Liver (tissue), 9 donors: Measurements from ENCODE around the gene RIMBP2. TPM values are rescaled to one million over a fixed set of nuclear protein-coding genes. Genes with fewer than 3 reads are reported as not detected.

Source experiments
- DNase-seq: peaks from one replicate; pipeline ENCODE4 v3.0.0-alpha.2; 2017; ENCODE audit warnings: low spot score
- H3K27ac ChIP-seq, 2 donors: one replicate each; pipeline ENCODE4 v1.7.0; 2013; ENCODE audit warnings: inconsistent platforms in 2 of 2, low read length in 2 of 2, control low read depth in 1 of 2, low read depth in 1 of 2, mild to moderate bottlenecking in 1 of 2
- H3K27me3 ChIP-seq, 4 donors: one replicate each; pipeline versions ENCODE4 v1.6.1 to v1.7.0; 2013; ENCODE audit warnings: low read length in 3 of 4, inconsistent platforms in 1 of 4, mild to moderate bottlenecking in 1 of 4, moderate library complexity in 1 of 4; ENCODE audit not compliant: control insufficient read depth in 4 of 4, insufficient read depth in 4 of 4
- H3K36me3 ChIP-seq, 4 donors: one replicate each; pipeline versions ENCODE4 v1.6.1 to v1.7.0; 2013; ENCODE audit warnings: low read length in 3 of 4, mild to moderate bottlenecking in 3 of 4, low read depth in 1 of 4, moderate library complexity in 1 of 4; ENCODE audit not compliant: control insufficient read depth in 4 of 4, insufficient read depth in 3 of 4
- H3K4me1 ChIP-seq, 4 donors: one replicate each; pipeline versions ENCODE4 v1.6.1 to v1.7.0; 2013; ENCODE audit warnings: low read length in 3 of 4, mild to moderate bottlenecking in 3 of 4, moderate library complexity in 1 of 4; ENCODE audit not compliant: control insufficient read depth in 4 of 4, insufficient read depth in 4 of 4
- H3K4me3 ChIP-seq, 3 donors: one replicate each; pipeline versions ENCODE4 v1.6.1 to v1.7.0; 2013; ENCODE audit warnings: low read length in 3 of 3, control low read depth in 1 of 3, low read depth in 1 of 3, mild to moderate bottlenecking in 1 of 3
- H3K9ac ChIP-seq, 2 donors: one replicate each; pipeline ENCODE4 v1.7.0; 2013; ENCODE audit warnings: low read length in 2 of 2, mild to moderate bottlenecking in 2 of 2, moderate library complexity in 2 of 2, control low read depth in 1 of 2, low read depth in 1 of 2
- H3K9me3 ChIP-seq, 4 donors: one replicate each; pipeline versions ENCODE4 v1.6.1 to v1.7.0; 2013; ENCODE audit warnings: low read length in 3 of 4; ENCODE audit not compliant: control insufficient read depth in 4 of 4
- EGR1 ChIP-seq, 2 donors: IDR thresholded peaks; 2 replicates each; pipeline ENCODE4 v1.6.1; 2016 to 2018; ENCODE audit warnings: antibody characterized with exemption in 2 of 2, low read depth in 2 of 2
- FOXA1 ChIP-seq: IDR thresholded peaks from 2 replicates; pipeline ENCODE4 v1.6.1; 2016; ENCODE audit warnings: antibody characterized with exemption
- FOXA2 ChIP-seq: IDR thresholded peaks from 2 replicates; pipeline ENCODE4 v1.6.1; 2016; ENCODE audit warnings: antibody characterized with exemption
- GABPA ChIP-seq, 2 donors: IDR thresholded peaks in 1 of 2; conservative IDR thresholded peaks in 1 of 2; 2 replicates each; pipeline ENCODE4 v1.6.1; 2016; ENCODE audit warnings: antibody characterized with exemption in 2 of 2, mild to moderate bottlenecking in 1 of 2, moderate library complexity in 1 of 2
- HNF4A ChIP-seq, 2 donors: conservative IDR thresholded peaks; 2 replicates each; pipeline ENCODE4 v1.6.1; 2016; ENCODE audit warnings: antibody characterized with exemption in 2 of 2, mild to moderate bottlenecking in 2 of 2
- HNF4G ChIP-seq: IDR thresholded peaks from 2 replicates; pipeline ENCODE4 v1.6.1; 2016; ENCODE audit warnings: antibody characterized with exemption
- JUND ChIP-seq, 2 donors: IDR thresholded peaks; 2 replicates each; pipeline ENCODE4 v1.6.1; 2016; ENCODE audit warnings: antibody characterized with exemption in 2 of 2
- NR2F2 ChIP-seq: IDR thresholded peaks from 2 replicates; pipeline ENCODE4 v1.6.1; 2016; ENCODE audit warnings: antibody characterized with exemption
- RAD21 ChIP-seq, 2 donors: IDR thresholded peaks; 2 replicates each; pipeline ENCODE4 v1.6.1; 2016; ENCODE audit warnings: antibody characterized with exemption in 2 of 2, mild to moderate bottlenecking in 2 of 2
- RXRA ChIP-seq, 2 donors: IDR thresholded peaks; 2 replicates each; pipeline ENCODE4 v1.6.1; 2017 to 2018; ENCODE audit warnings: antibody characterized with exemption in 2 of 2, mild to moderate bottlenecking in 1 of 2
- SP1 ChIP-seq: IDR thresholded peaks from 2 replicates; pipeline ENCODE4 v1.6.1; 2018; ENCODE audit warnings: antibody characterized with exemption, mild to moderate bottlenecking
- TAF1 ChIP-seq: conservative IDR thresholded peaks from 2 replicates; pipeline ENCODE4 v1.6.1; 2016; ENCODE audit warnings: antibody characterized with exemption, mild to moderate bottlenecking
- YY1 ChIP-seq: IDR thresholded peaks from 2 replicates; pipeline ENCODE4 v1.6.1; 2016; ENCODE audit warnings: antibody characterized with exemption, mild to moderate bottlenecking
- WGBS: extraction: QIAGEN DNeasy Blood & Tissue Kit; methylation state at CpG from one replicate; pipeline ENCODE4 v1.1.7; 2013; 5-methylcytosine and 5-hydroxymethylcytosine counted together
- polyA plus RNA-seq, 2 donors: library from polyadenylated mRNA; stranded (reverse) in 1 of 2; unstranded in 1 of 2; fragments of 200-250 nt in 1 of 2; fragments of >200 nt in 1 of 2; fragmentation: Nextera tagmentation in 1 of 2; extraction: Ambion mirVana in 1 of 2; gene quantifications; one replicate each; pipeline versions ENCODE4 v1.2.1 to v1.2.3, GENCODE V29; 2013 to 2015
- total RNA-seq, 2 donors: library from RNA; depleted of rRNA; stranded (reverse); fragments of >200 nt; gene quantifications; one replicate each; pipeline ENCODE4 v1.2.3, GENCODE V29; 2014
- TF ChIP-seq, protein P1 (sequence below): IDR thresholded peaks from 2 replicates; pipeline ENCODE4 v1.6.1; 2016; ENCODE audit warnings: antibody characterized with exemption
- TF ChIP-seq, protein P2 (sequence below): IDR thresholded peaks from 2 replicates; pipeline ENCODE4 v1.6.1; 2016; ENCODE audit warnings: antibody characterized with exemption, mild to moderate bottlenecking
- TF ChIP-seq, protein P3 (sequence below): IDR thresholded peaks from 2 replicates; pipeline ENCODE4 v1.6.1; 2016; ENCODE audit warnings: antibody characterized with exemption
- TF ChIP-seq, protein P4 (sequence below): IDR thresholded peaks from 2 replicates; pipeline ENCODE4 v1.6.1; 2016; ENCODE audit warnings: antibody characterized with exemption
- TF ChIP-seq, protein P5 (sequence below): fragments of 150-350 bp; IDR thresholded peaks from 2 replicates; pipeline ENCODE4 v1.5.1; 2017; ENCODE audit warnings: improper control_type of control experiment, low read depth, low read length; ENCODE audit not compliant: missing input control
- donor health status: healthy.
- donor health status: healthy.
- donor health status: healthy.
- donor health status: healthy.
- donor health status: healthy.

Gene RIMBP2
- total and polyA plus RNA-seq, 4 donors: 0.01 to 0.17 (median 0.09) TPM; not detected in 1

DNA sequence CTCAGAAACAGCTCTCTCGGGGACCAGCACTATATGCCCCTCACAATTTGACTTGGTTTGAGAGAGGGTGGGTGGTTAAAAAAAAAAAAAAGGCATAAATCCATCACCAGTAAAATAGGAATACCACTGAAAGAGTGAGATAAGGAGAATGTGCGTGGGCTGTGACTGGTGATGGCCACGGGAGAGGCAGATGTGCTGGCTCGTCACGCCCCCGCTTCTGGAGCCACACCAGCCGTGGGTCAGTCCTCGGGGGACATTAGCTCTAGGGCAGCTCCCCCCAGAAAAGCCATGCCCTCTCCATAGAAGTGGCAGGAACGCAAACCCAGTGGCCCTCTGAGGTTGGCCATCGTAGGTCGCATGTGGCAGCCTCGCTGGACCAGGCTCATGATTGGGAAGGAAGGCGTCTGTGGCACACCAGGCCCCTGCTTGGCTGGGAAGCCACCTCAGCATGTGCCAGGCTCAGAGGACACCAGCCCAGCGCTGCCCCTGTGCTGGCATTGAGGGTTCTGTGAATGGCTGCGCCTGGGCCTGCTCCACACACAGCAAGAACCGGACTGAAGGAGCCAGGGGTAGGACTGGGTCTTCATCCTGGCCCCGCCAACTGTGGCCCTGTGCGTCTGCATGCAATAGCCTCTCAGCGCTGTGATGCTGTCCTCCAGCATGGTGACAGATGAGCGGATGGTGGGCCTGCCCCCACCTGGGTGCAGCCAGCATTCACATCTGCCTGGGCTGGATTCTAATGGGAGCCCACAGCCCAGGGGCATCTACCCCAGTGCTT is 267.9 kb downstream of the RIMBP2 start:
- Histone ChIP-seq H3K27me3 (no peaks in the 10 kb centered on the region), H3K9ac (no peak overlapping the region), H3K36me3 (no peaks in the 10 kb centered on the region), H3K4me1 (no peaks in the 10 kb centered on the region), H3K4me3 (no peak overlapping the region), H3K27ac (no peak overlapping the region), H3K9me3 (no peaks in the 10 kb centered on the region)
- TF ChIP-seq RXRA (IDR thresholded peaks at IDR 0.05) (no peak), FOXA2 (no peak), SP1 (no peak), NR2F2 (no peak), HNF4A (conservative IDR thresholded peaks at IDR 0.05) (no peak), EGR1 (IDR thresholded peaks at IDR 0.05; ENCODE audit: low read depth in 2 of 2) (no peak), JUND (IDR thresholded peaks at IDR 0.05) (no peak), HNF4G (no peak), YY1 (no peak), GABPA (IDR thresholded peaks at IDR 0.05 in 1 of 2, conservative IDR thresholded peaks at IDR 0.05 in 1 of 2) (no peak), RAD21 (IDR thresholded peaks at IDR 0.05) (no peak), TAF1 (no peak), FOXA1 (no peak)
- TF ChIP-seq, protein P1, sequence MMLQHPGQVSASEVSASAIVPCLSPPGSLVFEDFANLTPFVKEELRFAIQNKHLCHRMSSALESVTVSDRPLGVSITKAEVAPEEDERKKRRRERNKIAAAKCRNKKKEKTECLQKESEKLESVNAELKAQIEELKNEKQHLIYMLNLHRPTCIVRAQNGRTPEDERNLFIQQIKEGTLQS: no peak
- TF ChIP-seq, protein P2, sequence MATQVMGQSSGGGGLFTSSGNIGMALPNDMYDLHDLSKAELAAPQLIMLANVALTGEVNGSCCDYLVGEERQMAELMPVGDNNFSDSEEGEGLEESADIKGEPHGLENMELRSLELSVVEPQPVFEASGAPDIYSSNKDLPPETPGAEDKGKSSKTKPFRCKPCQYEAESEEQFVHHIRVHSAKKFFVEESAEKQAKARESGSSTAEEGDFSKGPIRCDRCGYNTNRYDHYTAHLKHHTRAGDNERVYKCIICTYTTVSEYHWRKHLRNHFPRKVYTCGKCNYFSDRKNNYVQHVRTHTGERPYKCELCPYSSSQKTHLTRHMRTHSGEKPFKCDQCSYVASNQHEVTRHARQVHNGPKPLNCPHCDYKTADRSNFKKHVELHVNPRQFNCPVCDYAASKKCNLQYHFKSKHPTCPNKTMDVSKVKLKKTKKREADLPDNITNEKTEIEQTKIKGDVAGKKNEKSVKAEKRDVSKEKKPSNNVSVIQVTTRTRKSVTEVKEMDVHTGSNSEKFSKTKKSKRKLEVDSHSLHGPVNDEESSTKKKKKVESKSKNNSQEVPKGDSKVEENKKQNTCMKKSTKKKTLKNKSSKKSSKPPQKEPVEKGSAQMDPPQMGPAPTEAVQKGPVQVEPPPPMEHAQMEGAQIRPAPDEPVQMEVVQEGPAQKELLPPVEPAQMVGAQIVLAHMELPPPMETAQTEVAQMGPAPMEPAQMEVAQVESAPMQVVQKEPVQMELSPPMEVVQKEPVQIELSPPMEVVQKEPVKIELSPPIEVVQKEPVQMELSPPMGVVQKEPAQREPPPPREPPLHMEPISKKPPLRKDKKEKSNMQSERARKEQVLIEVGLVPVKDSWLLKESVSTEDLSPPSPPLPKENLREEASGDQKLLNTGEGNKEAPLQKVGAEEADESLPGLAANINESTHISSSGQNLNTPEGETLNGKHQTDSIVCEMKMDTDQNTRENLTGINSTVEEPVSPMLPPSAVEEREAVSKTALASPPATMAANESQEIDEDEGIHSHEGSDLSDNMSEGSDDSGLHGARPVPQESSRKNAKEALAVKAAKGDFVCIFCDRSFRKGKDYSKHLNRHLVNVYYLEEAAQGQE: no peak
- TF ChIP-seq, protein P3, sequence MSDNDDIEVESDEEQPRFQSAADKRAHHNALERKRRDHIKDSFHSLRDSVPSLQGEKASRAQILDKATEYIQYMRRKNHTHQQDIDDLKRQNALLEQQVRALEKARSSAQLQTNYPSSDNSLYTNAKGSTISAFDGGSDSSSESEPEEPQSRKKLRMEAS: no peak
- TF ChIP-seq, protein P4, sequence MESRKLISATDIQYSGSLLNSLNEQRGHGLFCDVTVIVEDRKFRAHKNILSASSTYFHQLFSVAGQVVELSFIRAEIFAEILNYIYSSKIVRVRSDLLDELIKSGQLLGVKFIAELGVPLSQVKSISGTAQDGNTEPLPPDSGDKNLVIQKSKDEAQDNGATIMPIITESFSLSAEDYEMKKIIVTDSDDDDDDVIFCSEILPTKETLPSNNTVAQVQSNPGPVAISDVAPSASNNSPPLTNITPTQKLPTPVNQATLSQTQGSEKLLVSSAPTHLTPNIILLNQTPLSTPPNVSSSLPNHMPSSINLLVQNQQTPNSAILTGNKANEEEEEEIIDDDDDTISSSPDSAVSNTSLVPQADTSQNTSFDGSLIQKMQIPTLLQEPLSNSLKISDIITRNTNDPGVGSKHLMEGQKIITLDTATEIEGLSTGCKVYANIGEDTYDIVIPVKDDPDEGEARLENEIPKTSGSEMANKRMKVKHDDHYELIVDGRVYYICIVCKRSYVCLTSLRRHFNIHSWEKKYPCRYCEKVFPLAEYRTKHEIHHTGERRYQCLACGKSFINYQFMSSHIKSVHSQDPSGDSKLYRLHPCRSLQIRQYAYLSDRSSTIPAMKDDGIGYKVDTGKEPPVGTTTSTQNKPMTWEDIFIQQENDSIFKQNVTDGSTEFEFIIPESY: no peak
- TF ChIP-seq, protein P5, sequence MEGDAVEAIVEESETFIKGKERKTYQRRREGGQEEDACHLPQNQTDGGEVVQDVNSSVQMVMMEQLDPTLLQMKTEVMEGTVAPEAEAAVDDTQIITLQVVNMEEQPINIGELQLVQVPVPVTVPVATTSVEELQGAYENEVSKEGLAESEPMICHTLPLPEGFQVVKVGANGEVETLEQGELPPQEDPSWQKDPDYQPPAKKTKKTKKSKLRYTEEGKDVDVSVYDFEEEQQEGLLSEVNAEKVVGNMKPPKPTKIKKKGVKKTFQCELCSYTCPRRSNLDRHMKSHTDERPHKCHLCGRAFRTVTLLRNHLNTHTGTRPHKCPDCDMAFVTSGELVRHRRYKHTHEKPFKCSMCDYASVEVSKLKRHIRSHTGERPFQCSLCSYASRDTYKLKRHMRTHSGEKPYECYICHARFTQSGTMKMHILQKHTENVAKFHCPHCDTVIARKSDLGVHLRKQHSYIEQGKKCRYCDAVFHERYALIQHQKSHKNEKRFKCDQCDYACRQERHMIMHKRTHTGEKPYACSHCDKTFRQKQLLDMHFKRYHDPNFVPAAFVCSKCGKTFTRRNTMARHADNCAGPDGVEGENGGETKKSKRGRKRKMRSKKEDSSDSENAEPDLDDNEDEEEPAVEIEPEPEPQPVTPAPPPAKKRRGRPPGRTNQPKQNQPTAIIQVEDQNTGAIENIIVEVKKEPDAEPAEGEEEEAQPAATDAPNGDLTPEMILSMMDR: no peak
- DNase-seq: no peak
- 86% methylated on average over 20 of the region's 20 CpGs for WGBS
